Stimulated activated naive CD8-positive, alpha-beta T cell treated with anti-CD3 and anti-CD28 coated beads, Interleukin-15, Interleukin-2, amounts not matched to agents 100 ng/mL and 50 ng/mL, for 24 hours (primary cell): Measurements from ENCODE around the gene MFAP1.
"Not testable (repeated sequence)": the region's sequence is repeated elsewhere in the genome, so short reads cannot be mapped to it uniquely, and the experiment has no call there.

Experiments used
- H3K27ac Mint-ChIP-seq: one replicate; pipeline ENCODE4 v1.8.0; 2021; ENCODE audit warnings: mild to moderate bottlenecking, mixed read lengths
- H3K27me3 Mint-ChIP-seq: one replicate; pipeline ENCODE4 v1.8.0; 2021; ENCODE audit warnings: mixed read lengths
- H3K36me3 Mint-ChIP-seq: one replicate; pipeline ENCODE4 v1.8.0; 2021; ENCODE audit warnings: low read depth, mixed read lengths
- H3K4me1 Mint-ChIP-seq: one replicate; pipeline ENCODE4 v1.8.0; 2021; ENCODE audit warnings: low read depth, mixed read lengths
- H3K4me3 Mint-ChIP-seq: one replicate; pipeline ENCODE4 v1.8.0; 2021; ENCODE audit warnings: mild to moderate bottlenecking, mixed read lengths
- H3K9me3 Mint-ChIP-seq: one replicate; pipeline ENCODE4 v1.8.0; 2021; ENCODE audit warnings: mixed read lengths

The MFAP1 gene

GRCh38 chr15:43830691-43831275 lies 6.3 kb upstream of the MFAP1 start:
- H3K27ac Mint-ChIP-seq, H3K27me3 Mint-ChIP-seq, H3K4me3 Mint-ChIP-seq, H3K9me3 Mint-ChIP-seq: not testable (repeated sequence)
- Mint-ChIP-seq H3K4me1 (peaks cover 46% of the 10 kb centered on the region), H3K36me3 (peaks cover 53% of the 10 kb centered on the region)

GRCh38 chr15:43829951-43830540 lies 5.6 kb upstream of the MFAP1 start:
- H3K27me3 Mint-ChIP-seq, H3K9me3 Mint-ChIP-seq: not testable (repeated sequence)
- Mint-ChIP-seq H3K36me3 (peaks cover 48% of the 10 kb centered on the region), H3K27ac (peak overlapping the region; percentile 60), H3K4me1 (peaks cover 48% of the 10 kb centered on the region), H3K4me3 (peak overlapping the region; percentile 89)

- H3K9me3 Mint-ChIP-seq = peaks cover 4% of the 10 kb centered on the region
- H3K4me3 Mint-ChIP-seq = peak overlapping the region; percentile 89
- H3K27ac Mint-ChIP-seq = peak overlapping the region; percentile 89
- H3K4me1 Mint-ChIP-seq = peaks cover 58% of the 10 kb centered on the region
- peaks cover 41% of the 10 kb centered on the region for H3K36me3 Mint-ChIP-seq
- no peaks in the 10 kb centered on the region for H3K27me3 Mint-ChIP-seq
These were observed 3.7 kb upstream of the MFAP1 start for GRCh38 chr15:43828061-43828657.

GRCh38 chr15:43826508-43827341 lies 2.2 kb upstream of the MFAP1 start, which contains the start of gene WDR76:
TSS of gene WDR76 (plus strand) at chr15:43827002. CDS start at chr15:43827033, 31 bp downstream.
- no peaks in the 10 kb centered on the region for H3K27me3 Mint-ChIP-seq
- peaks cover 38% of the 10 kb centered on the region for H3K36me3 Mint-ChIP-seq
- H3K9me3 Mint-ChIP-seq = peaks cover 4% of the 10 kb centered on the region
- peak within 1 kb of the TSS; percentile 75 for H3K27ac Mint-ChIP-seq
- H3K4me1 Mint-ChIP-seq = peaks cover 66% of the 10 kb centered on the region
- H3K4me3 Mint-ChIP-seq = peak within 1 kb of the TSS; percentile 89

- H3K27me3 Mint-ChIP-seq = no peaks in the 10 kb centered on the region
- H3K36me3 Mint-ChIP-seq = peaks cover 41% of the 10 kb centered on the region
- H3K27ac Mint-ChIP-seq = peak overlapping the region; percentile 75
- peaks cover 4% of the 10 kb centered on the region for H3K9me3 Mint-ChIP-seq
- H3K4me1 Mint-ChIP-seq = peaks cover 68% of the 10 kb centered on the region
- peak overlapping the region; percentile 89 for H3K4me3 Mint-ChIP-seq
These were observed 1.6 kb upstream of the MFAP1 start for GRCh38 chr15:43826029-43826507.

- Mint-ChIP-seq H3K36me3 (peaks cover 43% of the 10 kb centered on the region), H3K27ac (peak overlapping the region; percentile 98), H3K4me1 (peaks cover 71% of the 10 kb centered on the region)
- not testable (repeated sequence) for H3K4me3 Mint-ChIP-seq, H3K9me3 Mint-ChIP-seq, H3K27me3 Mint-ChIP-seq
These were observed 815 bp upstream of the MFAP1 start for GRCh38 chr15:43825305-43825704.

GRCh38 chr15:43821505-43821904 lies 3.0 kb downstream of the MFAP1 start:
- Mint-ChIP-seq H3K36me3 (peaks cover 46% of the 10 kb centered on the region), H3K9me3 (peaks cover 4% of the 10 kb centered on the region), H3K27ac (peak overlapping the region; percentile 29), H3K4me1 (peaks cover 58% of the 10 kb centered on the region), H3K27me3 (no peaks in the 10 kb centered on the region), H3K4me3 (peak overlapping the region; percentile 54)

- not testable (repeated sequence) for H3K27me3 Mint-ChIP-seq, H3K4me3 Mint-ChIP-seq, H3K9me3 Mint-ChIP-seq
- Mint-ChIP-seq H3K36me3 (peaks cover 71% of the 10 kb centered on the region), H3K27ac (peak overlapping the region; percentile 33), H3K4me1 (peaks cover 14% of the 10 kb centered on the region)
These were observed 9.4 kb downstream of the MFAP1 start for GRCh38 chr15:43815064-43815463.

GRCh38 chr15:43808960-43809678 lies 15.4 kb downstream of the MFAP1 start:
- Mint-ChIP-seq H3K27me3 (no peaks in the 10 kb centered on the region), H3K4me3 (no peak overlapping the region), H3K36me3 (peaks cover 78% of the 10 kb centered on the region), H3K27ac (peak overlapping the region; percentile 76), H3K4me1 (peaks cover 15% of the 10 kb centered on the region), H3K9me3 (no peaks in the 10 kb centered on the region)

- Mint-ChIP-seq H3K27me3 (no peaks in the 10 kb centered on the region), H3K4me1 (peaks cover 15% of the 10 kb centered on the region), H3K27ac (no peak overlapping the region), H3K4me3 (no peak overlapping the region), H3K36me3 (peaks cover 74% of the 10 kb centered on the region), H3K9me3 (no peaks in the 10 kb centered on the region)
These were observed 16.0 kb downstream of the MFAP1 start for GRCh38 chr15:43808435-43808950.

GRCh38 chr15:43802676-43803075 lies 21.8 kb downstream of the MFAP1 start:
- Mint-ChIP-seq H3K36me3 (peaks cover 81% of the 10 kb centered on the region), H3K4me1 (peaks cover 36% of the 10 kb centered on the region), H3K27ac (peak overlapping the region; percentile 26)
- not testable (repeated sequence) for H3K9me3 Mint-ChIP-seq, H3K27me3 Mint-ChIP-seq, H3K4me3 Mint-ChIP-seq

- no peaks in the 10 kb centered on the region for H3K27me3 Mint-ChIP-seq
- peaks cover 76% of the 10 kb centered on the region for H3K36me3 Mint-ChIP-seq
- H3K27ac Mint-ChIP-seq = peak within 1 kb of the TSS; percentile 98
- peaks cover 40% of the 10 kb centered on the region for H3K4me1 Mint-ChIP-seq
- H3K4me3 Mint-ChIP-seq = peak within 1 kb of the TSS; percentile 97
- no peaks in the 10 kb centered on the region for H3K9me3 Mint-ChIP-seq
These were observed 24.0 kb downstream of the MFAP1 start, which contains the start of gene HYPK for GRCh38 chr15:43800286-43801141. TSS of gene HYPK (plus strand) at chr15:43800599. CDS start at chr15:43800623, 24 bp downstream.

- peaks cover 76% of the 10 kb centered on the region for H3K36me3 Mint-ChIP-seq
- no peaks in the 10 kb centered on the region for H3K9me3 Mint-ChIP-seq
- no peaks in the 10 kb centered on the region for H3K27me3 Mint-ChIP-seq
- H3K4me1 Mint-ChIP-seq = peaks cover 46% of the 10 kb centered on the region
- H3K4me3 Mint-ChIP-seq = peak within 1 kb of the TSS; percentile 97
- peak within 1 kb of the TSS; percentile 98 for H3K27ac Mint-ChIP-seq
These were observed 24.6 kb downstream of the MFAP1 start, which contains the start of gene SERINC4 for GRCh38 chr15:43799945-43800285. TSS of gene SERINC4 (minus strand) at chr15:43800220. CDS start at chr15:43799986, 234 bp downstream.
